AG04450 (cell line): ENCODE results near the gene PGAP6. TPM values are rescaled to one million over a fixed set of nuclear protein-coding genes. Genes with fewer than 3 reads are reported as not detected.
A peak's percentile ranks its signal among the peaks of the same experiment; 100 is the strongest.

Experiments used
- CTCF ChIA-PET: fragments of 300-600, 350-600 bp; formaldehyde crosslinking; extraction: SDS; loops from one replicate; lab custom pipeline; 2022; ENCODE audit warnings: antibody characterized with exemption, inconsistent platforms; lab: Charles Lee
- POLR2A ChIA-PET: fragments of 350-600 bp; formaldehyde crosslinking; extraction: SDS; loops from one replicate; lab custom pipeline; 2021; ENCODE audit warnings: antibody characterized with exemption, inconsistent platforms; lab: Yijun Ruan, JAX
- DNase-seq: peaks from one replicate; pipeline ENCODE4 v3.0.0-alpha.2; 2011; ENCODE audit warnings: low read depth, low spot score
- H3K27ac ChIP-seq: one replicate; pipeline ENCODE4 v1.5.1; 2012; ENCODE audit warnings: low read depth, low read length, control low read depth
- H3K27me3 ChIP-seq: one replicate; pipeline ENCODE4 v1.6.0; 2012; ENCODE audit warnings: low read length; ENCODE audit not compliant: control insufficient read depth, insufficient read depth
- H3K4me3 ChIP-seq: 2 replicates; pipeline ENCODE4 v1.5.1; 2011; ENCODE audit warnings: mild to moderate bottlenecking, low read depth, low read length, control low read depth
- H3K9me3 ChIP-seq: 2 replicates; pipeline ENCODE4 v1.5.1; 2012; ENCODE audit warnings: low read length; ENCODE audit not compliant: control insufficient read depth, insufficient read depth
- polyA plus RNA-seq: library from polyadenylated mRNA; depleted of rRNA; stranded (reverse); fragments of >200 nt; gene quantifications from 2 replicates; pipeline ENCODE4 v1.2.3, GENCODE V29; 2011
- TF ChIP-seq, protein P1 (sequence below): IDR thresholded peaks from 2 replicates; pipeline ENCODE4 v1.5.1; 2011; ENCODE audit warnings: low read depth, low read length, control low read depth, inconsistent platforms

Gene PGAP6
- polyA plus RNA-seq, 1 experiment: 40.8 TPM

DNA sequence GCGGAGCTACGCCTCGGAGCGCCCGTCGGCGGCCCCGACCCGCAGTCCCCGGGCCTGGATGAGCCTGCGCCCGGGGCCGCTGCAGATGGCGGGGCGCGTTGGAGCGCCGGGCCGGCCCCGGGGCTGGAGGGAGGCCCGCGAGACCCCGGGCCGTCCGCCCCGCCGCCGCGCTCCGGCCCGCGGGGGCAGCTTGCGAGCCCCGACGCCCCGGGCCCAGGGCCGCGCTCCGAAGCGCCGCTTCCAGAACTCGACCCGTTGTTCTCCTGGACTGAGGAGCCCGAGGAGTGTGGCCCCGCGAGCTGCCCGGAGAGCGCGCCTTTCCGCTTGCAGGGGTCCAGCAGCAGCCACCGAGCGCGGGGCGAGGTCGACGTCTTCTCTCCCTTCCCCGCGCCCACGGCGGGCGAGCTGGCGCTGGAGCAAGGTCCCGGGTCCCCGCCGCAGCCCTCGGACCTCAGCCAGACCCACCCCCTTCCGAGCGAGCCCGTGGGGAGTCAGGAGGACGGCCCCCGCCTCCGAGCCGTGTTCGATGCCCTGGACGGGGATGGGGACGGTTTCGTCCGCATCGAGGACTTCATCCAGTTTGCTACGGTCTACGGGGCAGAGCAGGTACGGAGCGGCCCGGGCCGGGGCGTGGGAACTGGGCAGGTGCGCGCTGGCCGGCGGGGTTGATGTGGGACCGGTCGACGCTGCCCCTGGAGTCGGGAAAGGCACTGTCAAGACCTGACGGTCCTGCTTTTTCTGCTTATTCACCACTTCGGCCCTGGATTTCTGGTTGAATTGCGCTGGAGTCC is 44.5 kb upstream of the PGAP6 start:
- H3K27me3 ChIP-seq: no peaks in the 10 kb centered on the region
- DNase-seq: no peak
- ChIA-PET POLR2A (no interaction called here), CTCF (no interaction called here)
- no peak overlapping the region for H3K27ac ChIP-seq
- H3K9me3 ChIP-seq: no peaks in the 10 kb centered on the region; the same call in 1 of the 2 replicates
- TF ChIP-seq, protein P1, sequence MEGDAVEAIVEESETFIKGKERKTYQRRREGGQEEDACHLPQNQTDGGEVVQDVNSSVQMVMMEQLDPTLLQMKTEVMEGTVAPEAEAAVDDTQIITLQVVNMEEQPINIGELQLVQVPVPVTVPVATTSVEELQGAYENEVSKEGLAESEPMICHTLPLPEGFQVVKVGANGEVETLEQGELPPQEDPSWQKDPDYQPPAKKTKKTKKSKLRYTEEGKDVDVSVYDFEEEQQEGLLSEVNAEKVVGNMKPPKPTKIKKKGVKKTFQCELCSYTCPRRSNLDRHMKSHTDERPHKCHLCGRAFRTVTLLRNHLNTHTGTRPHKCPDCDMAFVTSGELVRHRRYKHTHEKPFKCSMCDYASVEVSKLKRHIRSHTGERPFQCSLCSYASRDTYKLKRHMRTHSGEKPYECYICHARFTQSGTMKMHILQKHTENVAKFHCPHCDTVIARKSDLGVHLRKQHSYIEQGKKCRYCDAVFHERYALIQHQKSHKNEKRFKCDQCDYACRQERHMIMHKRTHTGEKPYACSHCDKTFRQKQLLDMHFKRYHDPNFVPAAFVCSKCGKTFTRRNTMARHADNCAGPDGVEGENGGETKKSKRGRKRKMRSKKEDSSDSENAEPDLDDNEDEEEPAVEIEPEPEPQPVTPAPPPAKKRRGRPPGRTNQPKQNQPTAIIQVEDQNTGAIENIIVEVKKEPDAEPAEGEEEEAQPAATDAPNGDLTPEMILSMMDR: no peak
- H3K4me3 ChIP-seq: peak overlapping the region; percentile 74

- Histone ChIP-seq H3K9me3 (no peaks in the 10 kb centered on the region; the same call in 1 of the 2 replicates), H3K4me3 (peak overlapping the region; percentile 74), H3K27ac (no peak overlapping the region), H3K27me3 (no peaks in the 10 kb centered on the region)
- POLR2A ChIA-PET: no interaction called here
- DNase-seq: no peak
- TF ChIP-seq, protein P1: no peak
- CTCF ChIA-PET: no interaction called here
These were observed 43.9 kb upstream of the PGAP6 start for GRCh38 chr16:425740-426114.

GRCh38 chr16:425082-425718 is 43.4 kb upstream of the PGAP6 start, which contains the start of gene RAB11FIP3:
Gene RAB11FIP3 (plus strand): TSS chr16:425649. CDS start chr16:426007, 358 bp downstream.
- no peaks in the 10 kb centered on the region; the same call in 1 of the 2 replicates for H3K9me3 ChIP-seq
- no peak for DNase-seq

DNA sequence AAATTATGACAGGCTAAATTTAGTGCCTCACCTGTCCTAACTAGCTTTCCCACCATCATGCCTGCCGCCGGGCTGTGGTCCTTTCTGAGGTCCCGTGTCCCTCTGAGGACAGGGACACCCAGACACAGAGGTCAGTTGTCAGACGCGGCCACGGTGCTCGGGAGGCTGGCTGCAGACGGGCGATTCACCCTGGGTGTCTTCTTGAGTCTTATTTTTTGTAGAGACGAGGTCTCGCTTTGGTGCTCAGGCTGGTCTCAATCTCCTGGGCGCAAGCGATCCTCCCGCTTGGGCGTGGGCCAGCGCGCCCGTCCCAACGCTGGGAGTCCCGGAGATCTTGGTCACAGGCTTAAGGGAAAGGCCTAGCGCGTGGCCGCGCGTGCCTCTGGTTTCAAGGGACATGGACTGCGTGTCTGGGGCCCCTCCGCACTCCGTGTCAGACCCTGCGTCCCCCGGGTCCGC is 42.9 kb upstream of the PGAP6 start:
- ChIA-PET CTCF (no interaction called here), POLR2A (interaction anchor here (1.0 to 1.5 kb wide), 2 partner anchors 11 to 23 kb away, joined by 3 to 5 read pairs; partner anchors contain the start of gene DECR2)
- peak overlapping the region; percentile 75 for H3K27ac ChIP-seq
- no peaks in the 10 kb centered on the region; the same call in 1 of the 2 replicates for H3K9me3 ChIP-seq
- no peaks in the 10 kb centered on the region for H3K27me3 ChIP-seq
- no peak for DNase-seq
- H3K4me3 ChIP-seq: peak overlapping the region; percentile 74
- TF ChIP-seq, protein P1: no peak

More at GRCh38 chr16:425082-425718, 43.4 kb upstream of the PGAP6 start, which contains the start of gene RAB11FIP3:
- Histone ChIP-seq H3K27ac (peak within 1 kb of the TSS; percentile 75), H3K4me3 (peak within 1 kb of the TSS; percentile 74), H3K27me3 (no peaks in the 10 kb centered on the region)
- ChIA-PET CTCF (no interaction called here), POLR2A (interaction anchor here (0.6 to 1.5 kb wide), 2 partner anchors 12 to 332 kb away, joined by 3 to 8 read pairs; no protein-coding TSS in a partner anchor)
- TF ChIP-seq, protein P1: peak; percentile 20; the same call in 1 of the 2 replicates
